ENCODE results near the gene NACC2. TPM values are rescaled to one million over a fixed set of nuclear protein-coding genes. Genes with fewer than 3 reads are reported as not detected.

The NACC2 gene
- total RNA-seq, 4 donors from 2014 or later = 22.2 to 64.3 (median 26.5) TPM

- no peak for DNase-seq
- Histone ChIP-seq H3K36me3 (no peaks in the 10 kb centered on the region), H3K4me1 (peaks cover 3 to 18% (median 14%) of the 10 kb centered on the region in 4 donors), H3K27me3 (peaks cover 86% of the 10 kb centered on the region), H3K9me3 (no peaks in the 10 kb centered on the region), H3K27ac (no peak overlapping the region), H3K4me3 (no peak overlapping the region)
- 27 to 53% methylated on average over 3 to 31 of the region's 31 CpGs for WGBS, 2 donors (ENCODE audit: low coverage in 1 of 2)
- intact Hi-C loops (cut with DNase I; ENCODE audit: low total_unique reads) (no loop called here), in situ Hi-C loops (cut with MboI; ENCODE audit: low pct_ligation_motif_present in 1 of 4, low pct_unique_long_range_greater_than_20kb in 1 of 4, low sequenced_read_pairs in 3 of 4) (no loop called here)
- TF ChIP-seq EP300 (IDR thresholded peaks at IDR 0.05; ENCODE audit: low read depth) (no peak), POLR2AphosphoS5 (IDR thresholded peaks at IDR 0.05) (no peak), POLR2A (IDR thresholded peaks at IDR 0.05) (no peak)
- TF ChIP-seq, protein P1, sequence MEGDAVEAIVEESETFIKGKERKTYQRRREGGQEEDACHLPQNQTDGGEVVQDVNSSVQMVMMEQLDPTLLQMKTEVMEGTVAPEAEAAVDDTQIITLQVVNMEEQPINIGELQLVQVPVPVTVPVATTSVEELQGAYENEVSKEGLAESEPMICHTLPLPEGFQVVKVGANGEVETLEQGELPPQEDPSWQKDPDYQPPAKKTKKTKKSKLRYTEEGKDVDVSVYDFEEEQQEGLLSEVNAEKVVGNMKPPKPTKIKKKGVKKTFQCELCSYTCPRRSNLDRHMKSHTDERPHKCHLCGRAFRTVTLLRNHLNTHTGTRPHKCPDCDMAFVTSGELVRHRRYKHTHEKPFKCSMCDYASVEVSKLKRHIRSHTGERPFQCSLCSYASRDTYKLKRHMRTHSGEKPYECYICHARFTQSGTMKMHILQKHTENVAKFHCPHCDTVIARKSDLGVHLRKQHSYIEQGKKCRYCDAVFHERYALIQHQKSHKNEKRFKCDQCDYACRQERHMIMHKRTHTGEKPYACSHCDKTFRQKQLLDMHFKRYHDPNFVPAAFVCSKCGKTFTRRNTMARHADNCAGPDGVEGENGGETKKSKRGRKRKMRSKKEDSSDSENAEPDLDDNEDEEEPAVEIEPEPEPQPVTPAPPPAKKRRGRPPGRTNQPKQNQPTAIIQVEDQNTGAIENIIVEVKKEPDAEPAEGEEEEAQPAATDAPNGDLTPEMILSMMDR (IDR thresholded peaks at IDR 0.05) = no peak
These were observed 36.8 kb upstream of the NACC2 start for GRCh38 chr9:136131629-136132511.

DNA sequence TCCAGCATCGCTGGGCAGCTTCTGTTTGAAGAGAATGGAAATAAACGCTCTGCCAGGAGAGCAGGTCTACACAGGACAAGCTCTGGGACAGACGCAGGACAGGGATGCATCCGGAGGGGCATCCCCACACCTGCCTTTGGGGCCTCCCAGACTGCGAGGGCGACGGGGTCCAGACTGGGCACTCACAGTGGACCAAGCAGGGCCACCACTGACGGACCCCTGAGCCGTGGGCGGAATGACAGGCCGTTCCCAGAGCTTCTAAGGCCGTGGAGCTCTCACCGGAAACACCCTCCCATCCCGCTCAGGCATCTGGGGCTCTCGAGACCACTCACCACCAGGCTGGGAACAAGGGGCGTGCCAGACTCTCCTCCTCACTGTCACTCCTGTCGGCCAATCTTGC lies 34.1 kb upstream of the NACC2 start:
- TF ChIP-seq POLR2AphosphoS5 (IDR thresholded peaks at IDR 0.05) (no peak), POLR2A (IDR thresholded peaks at IDR 0.05) (no peak), EP300 (IDR thresholded peaks at IDR 0.05; ENCODE audit: low read depth) (no peak)
- H3K9me3 ChIP-seq = no peaks in the 10 kb centered on the region
- intact Hi-C loops (cut with DNase I; ENCODE audit: low total_unique reads) = no loop called here
- 79 to 80% methylated on average over 2 to 17 of the region's 17 CpGs for WGBS, 2 donors (ENCODE audit: low coverage in 1 of 2)
- H3K4me1 ChIP-seq = peaks cover 3 to 18% (median 14%) of the 10 kb centered on the region in 4 donors
- H3K27me3 ChIP-seq = peaks cover 62% of the 10 kb centered on the region
- no peak overlapping the region for H3K27ac ChIP-seq
- DNase-seq = no peak
- in situ Hi-C loops (cut with MboI; ENCODE audit: low pct_ligation_motif_present in 1 of 4, low pct_unique_long_range_greater_than_20kb in 1 of 4, low sequenced_read_pairs in 3 of 4) = loop anchor here in 2 of 4 donors (10.0 kb wide), 2 partner anchors 164 to 264 kb away; partner anchors contain the start of gene UBAC1 (in 1 of the 2)
- no peaks in the 10 kb centered on the region for H3K36me3 ChIP-seq
- H3K4me3 ChIP-seq = no peak overlapping the region

DNA sequence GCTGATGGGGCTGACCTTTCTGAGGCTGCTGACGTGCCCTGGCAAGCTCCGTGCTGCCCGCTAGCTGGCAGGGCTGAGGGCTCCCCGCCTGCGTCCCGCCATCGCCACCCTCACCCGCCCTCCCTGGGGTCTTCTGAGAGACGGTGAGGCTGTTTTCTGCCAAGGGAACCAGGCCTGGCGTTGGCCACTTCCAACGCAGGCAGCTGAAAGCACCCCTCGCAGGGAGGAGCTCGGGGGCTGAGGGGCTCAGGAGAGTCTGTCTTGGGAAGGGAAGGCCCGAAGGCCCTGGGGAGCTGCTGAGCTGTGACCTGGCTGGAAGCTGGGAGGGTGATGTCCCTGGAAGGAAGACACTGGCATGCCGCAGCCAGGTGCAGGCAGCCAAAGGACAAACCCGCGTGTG lies 33.3 kb upstream of the NACC2 start:
- Histone ChIP-seq H3K27ac (no peak overlapping the region), H3K4me1 (peaks cover 3 to 13% (median 9%) of the 10 kb centered on the region in 4 donors), H3K36me3 (no peaks in the 10 kb centered on the region), H3K4me3 (no peak overlapping the region), H3K9me3 (no peaks in the 10 kb centered on the region), H3K27me3 (peaks cover 62% of the 10 kb centered on the region)
- TF ChIP-seq POLR2A (IDR thresholded peaks at IDR 0.05) (no peak), EP300 (IDR thresholded peaks at IDR 0.05; ENCODE audit: low read depth) (no peak)
- WGBS, 2 donors (ENCODE audit: low coverage in 1 of 2) = 88 to 90% methylated on average over 2 to 16 of the region's 17 CpGs
- intact Hi-C loops (cut with DNase I; ENCODE audit: low total_unique reads) = no loop called here
- in situ Hi-C loops (cut with MboI; ENCODE audit: low pct_ligation_motif_present in 1 of 4, low pct_unique_long_range_greater_than_20kb in 1 of 4, low sequenced_read_pairs in 3 of 4) = loop anchor here in 2 of 4 donors (10.0 kb wide), 2 partner anchors 164 to 264 kb away; partner anchors contain the start of gene UBAC1 (in 1 of the 2)
- no peak for DNase-seq

DNA sequence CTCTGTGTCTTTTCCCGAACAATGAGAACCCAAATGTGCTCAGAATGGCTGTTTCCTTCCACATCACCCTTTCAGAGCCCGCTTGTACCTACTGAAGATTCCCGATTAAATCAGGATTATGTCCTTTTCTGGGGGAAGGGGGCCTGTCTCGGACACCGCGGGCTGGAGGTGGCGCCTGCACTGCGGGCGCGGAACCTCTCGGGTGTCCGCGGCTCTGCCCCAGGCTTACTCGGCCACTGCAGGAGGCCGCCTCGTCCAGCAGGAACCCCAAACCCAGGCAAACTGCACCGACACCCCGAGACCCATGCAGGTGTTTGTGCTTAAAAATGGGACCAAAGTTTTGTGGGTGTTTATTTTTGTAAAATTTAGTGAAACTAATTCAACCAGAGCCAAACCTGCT lies 32.2 kb upstream of the NACC2 start:
- in situ Hi-C loops (cut with MboI; ENCODE audit: low pct_ligation_motif_present in 1 of 4, low pct_unique_long_range_greater_than_20kb in 1 of 4, low sequenced_read_pairs in 3 of 4) = loop anchor here in 2 of 4 donors (10.0 kb wide), 2 partner anchors 163 to 263 kb away; partner anchors contain the start of gene UBAC1 (in 1 of the 2)
- TF ChIP-seq EP300 (IDR thresholded peaks at IDR 0.05; ENCODE audit: low read depth) = no peak
- TF ChIP-seq, protein P1 (IDR thresholded peaks at IDR 0.05) = no peak
- no peak for TF ChIP-seq POLR2AphosphoS5 (IDR thresholded peaks at IDR 0.05)
- no peak for TF ChIP-seq POLR2A (IDR thresholded peaks at IDR 0.05)
- WGBS, 2 donors (ENCODE audit: low coverage in 1 of 2) = 81 to 86% methylated on average over 3 to 18 of the region's 18 CpGs

More for the DNA sequence above, 32.2 kb upstream of the NACC2 start:
- no peak for DNase-seq
- Histone ChIP-seq H3K27ac (no peak overlapping the region), H3K27me3 (peaks cover 54% of the 10 kb centered on the region), H3K4me1 (peaks cover 0 to 7% (median 5%) of the 10 kb centered on the region in 4 donors), H3K4me3 (no peak overlapping the region), H3K9me3 (no peaks in the 10 kb centered on the region), H3K36me3 (no peaks in the 10 kb centered on the region)
- intact Hi-C loops (cut with DNase I; ENCODE audit: low total_unique reads) = no loop called here
